Measurements from ENCODE around the gene ZBTB46.

The ZBTB46 gene

DNA sequence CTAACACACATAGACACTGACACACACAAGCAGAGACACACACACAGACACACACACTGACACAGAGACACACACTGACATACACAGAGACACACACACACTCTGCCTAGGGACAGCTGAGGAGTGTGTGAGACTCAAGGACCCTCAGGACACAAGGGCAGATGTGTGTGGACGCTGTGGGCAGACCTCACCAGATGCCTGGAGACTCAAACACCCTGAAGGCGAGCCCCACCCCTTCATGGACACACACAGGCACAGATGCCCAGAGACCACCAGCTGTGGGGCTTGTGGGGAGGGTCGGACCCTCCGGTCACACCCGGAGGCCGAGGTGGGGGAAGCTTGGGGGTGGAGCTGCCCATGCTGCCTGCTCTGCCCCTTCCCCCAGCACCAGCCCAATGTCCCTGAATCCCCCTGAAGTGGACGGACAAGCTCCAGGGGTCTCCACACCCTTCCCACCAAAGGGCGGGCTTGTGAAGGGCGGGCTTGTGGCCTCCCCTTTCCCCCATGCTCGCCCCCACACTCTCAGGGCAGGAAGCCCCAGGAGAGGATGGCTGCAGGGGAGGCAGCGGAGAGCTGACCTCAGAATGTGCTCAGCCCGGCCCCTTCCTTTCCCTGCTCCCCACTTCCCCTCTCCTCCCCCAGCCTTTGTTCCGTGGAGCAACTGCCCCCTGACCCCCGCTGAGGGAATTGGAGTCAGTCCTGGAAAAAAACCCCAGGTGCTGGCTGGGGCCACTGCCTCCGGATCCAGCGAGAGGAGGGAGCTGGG is 16.4 kb upstream of the ZBTB46 start:
- Mint-ChIP-seq H3K27ac (no peak overlapping the region), H3K4me1 (peaks cover 13% of the 10 kb centered on the region), H3K36me3 (no peaks in the 10 kb centered on the region), H3K9me3 (no peaks in the 10 kb centered on the region), H3K27me3 (peaks cover 23% of the 10 kb centered on the region), H3K4me3 (no peak overlapping the region)

DNA sequence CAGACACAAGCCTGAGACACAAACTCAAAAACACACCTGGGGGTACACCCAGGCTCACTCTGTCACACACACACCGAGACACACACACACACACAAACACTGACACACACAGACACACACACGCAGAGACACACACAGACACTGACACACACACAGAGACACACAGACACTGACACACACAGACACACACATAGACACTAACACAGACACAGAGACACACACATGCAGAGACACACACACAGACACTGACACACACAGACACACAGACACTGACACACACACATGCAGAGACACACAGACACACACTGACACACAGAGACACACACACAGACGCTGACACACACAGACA is 15.8 kb upstream of the ZBTB46 start:
- no peak overlapping the region for H3K27ac Mint-ChIP-seq
- H3K4me3 Mint-ChIP-seq, result no peak overlapping the region
- H3K36me3 Mint-ChIP-seq, result no peaks in the 10 kb centered on the region
- peaks cover 24% of the 10 kb centered on the region for H3K27me3 Mint-ChIP-seq
- H3K4me1 Mint-ChIP-seq, result peaks cover 13% of the 10 kb centered on the region
- H3K9me3 Mint-ChIP-seq, result no peaks in the 10 kb centered on the region

DNA sequence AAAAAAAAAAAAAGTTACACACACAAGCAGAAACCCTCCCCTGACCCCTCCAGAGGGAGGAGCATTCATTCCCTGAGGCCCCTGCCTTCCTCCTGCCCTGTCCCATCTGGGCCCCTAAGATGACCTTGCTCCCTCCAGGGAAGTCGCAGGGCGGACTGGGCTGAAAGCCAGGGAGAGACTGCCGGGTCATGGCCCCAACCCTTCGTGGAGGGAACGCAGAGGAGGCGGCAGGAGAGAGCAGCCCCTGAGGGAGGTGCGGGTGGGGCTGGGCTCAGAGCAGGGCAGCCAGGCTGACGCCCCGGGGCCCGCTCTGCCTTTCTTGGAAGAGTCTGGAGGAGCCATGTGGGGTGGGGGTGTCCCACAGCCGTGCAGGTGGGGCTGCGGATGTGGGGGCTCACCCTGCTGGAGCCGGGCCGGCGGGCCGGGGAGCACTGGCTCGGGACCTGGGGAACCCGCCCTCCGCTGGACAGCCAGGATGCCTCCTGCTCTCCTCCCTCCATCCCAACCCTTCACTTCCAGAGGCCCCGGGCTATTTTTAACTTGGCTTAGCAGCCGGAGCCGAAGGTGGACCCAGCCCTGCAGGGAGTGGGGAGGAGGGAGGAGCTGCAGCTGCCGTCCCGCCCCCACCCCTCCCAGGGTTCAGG is 15.2 kb upstream of the ZBTB46 start:
- no peaks in the 10 kb centered on the region for H3K36me3 Mint-ChIP-seq
- no peak overlapping the region for H3K4me3 Mint-ChIP-seq
- peak overlapping the region; percentile 62 for H3K27ac Mint-ChIP-seq
- H3K9me3 Mint-ChIP-seq, result no peaks in the 10 kb centered on the region
- peaks cover 13% of the 10 kb centered on the region for H3K4me1 Mint-ChIP-seq
- peaks cover 24% of the 10 kb centered on the region for H3K27me3 Mint-ChIP-seq

DNA sequence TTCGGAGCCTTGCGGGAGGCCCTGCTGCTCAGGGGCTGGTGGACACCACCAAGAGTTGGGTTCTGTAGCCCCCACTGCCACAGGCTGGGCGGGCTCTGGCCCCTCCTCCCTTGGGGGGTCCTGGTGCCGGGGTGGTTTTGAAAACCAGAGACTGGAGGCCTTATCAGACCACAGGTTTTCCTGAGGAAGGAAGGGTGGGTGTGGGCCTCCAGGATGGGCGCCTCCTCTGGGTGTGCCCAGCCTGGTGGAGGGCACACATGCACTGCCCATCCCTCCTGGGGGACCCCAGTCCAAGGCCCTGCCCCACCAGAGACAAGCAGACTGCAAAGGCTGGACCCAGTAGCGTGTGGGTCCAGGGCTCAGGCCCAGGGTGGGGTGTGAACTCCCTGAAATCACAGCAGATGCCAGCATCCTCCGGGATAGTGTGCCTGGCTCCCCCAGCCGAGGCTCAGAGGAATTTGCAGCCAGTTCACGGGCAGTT is 13.5 kb upstream of the ZBTB46 start:
- Mint-ChIP-seq H3K36me3 (no peaks in the 10 kb centered on the region), H3K27ac (no peak overlapping the region), H3K27me3 (peaks cover 16% of the 10 kb centered on the region), H3K9me3 (no peaks in the 10 kb centered on the region), H3K4me1 (peaks cover 5% of the 10 kb centered on the region), H3K4me3 (no peak overlapping the region)

DNA sequence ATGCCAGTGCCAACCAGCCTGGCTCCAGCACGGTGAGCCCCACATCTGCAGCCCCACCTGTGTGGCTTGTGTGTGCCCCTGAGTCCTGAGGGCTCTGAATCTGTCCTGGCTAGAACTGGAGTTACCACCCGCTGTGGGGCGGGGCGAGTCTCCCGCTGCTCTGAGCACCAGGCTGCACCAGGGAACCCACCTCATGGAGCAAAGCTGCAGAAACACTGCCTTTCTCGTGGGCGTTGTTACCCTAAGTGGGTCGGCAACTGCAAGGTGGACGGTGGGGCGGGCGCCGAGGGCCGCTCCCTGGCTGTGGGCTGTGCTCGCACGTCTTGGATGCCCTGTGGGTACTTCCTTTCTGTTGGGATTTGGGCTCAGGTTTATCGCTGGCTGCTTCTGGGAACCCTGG is 12.7 kb upstream of the ZBTB46 start:
- Mint-ChIP-seq H3K4me1 (peaks cover 5% of the 10 kb centered on the region), H3K36me3 (no peaks in the 10 kb centered on the region), H3K27me3 (peaks cover 16% of the 10 kb centered on the region), H3K4me3 (no peak overlapping the region), H3K9me3 (no peaks in the 10 kb centered on the region), H3K27ac (no peak overlapping the region)

DNA sequence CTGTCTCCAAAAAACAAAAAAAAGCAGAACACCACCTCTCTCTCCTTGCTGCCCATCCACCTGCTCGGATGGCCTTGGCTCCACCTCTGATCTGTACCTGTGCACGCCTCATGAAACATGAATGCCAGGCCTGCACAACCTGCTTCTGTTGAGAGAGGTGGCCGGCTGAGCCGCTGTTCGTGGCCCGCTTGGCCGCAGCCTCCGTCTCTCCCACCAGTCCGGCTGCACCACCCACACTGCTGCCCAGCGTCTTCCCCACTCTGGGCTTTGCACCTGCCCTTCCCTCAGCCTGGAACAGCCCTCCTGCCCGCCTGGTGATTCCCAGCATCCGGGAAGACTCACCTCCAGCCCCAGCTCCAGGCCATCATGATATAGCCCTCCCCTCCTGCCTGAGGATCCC is 12.2 kb upstream of the ZBTB46 start:
- no peak overlapping the region for H3K4me3 Mint-ChIP-seq
- H3K27me3 Mint-ChIP-seq, result peaks cover 16% of the 10 kb centered on the region
- peaks cover 5% of the 10 kb centered on the region for H3K4me1 Mint-ChIP-seq
- no peak overlapping the region for H3K27ac Mint-ChIP-seq
- H3K36me3 Mint-ChIP-seq, result no peaks in the 10 kb centered on the region
- no peaks in the 10 kb centered on the region for H3K9me3 Mint-ChIP-seq

DNA sequence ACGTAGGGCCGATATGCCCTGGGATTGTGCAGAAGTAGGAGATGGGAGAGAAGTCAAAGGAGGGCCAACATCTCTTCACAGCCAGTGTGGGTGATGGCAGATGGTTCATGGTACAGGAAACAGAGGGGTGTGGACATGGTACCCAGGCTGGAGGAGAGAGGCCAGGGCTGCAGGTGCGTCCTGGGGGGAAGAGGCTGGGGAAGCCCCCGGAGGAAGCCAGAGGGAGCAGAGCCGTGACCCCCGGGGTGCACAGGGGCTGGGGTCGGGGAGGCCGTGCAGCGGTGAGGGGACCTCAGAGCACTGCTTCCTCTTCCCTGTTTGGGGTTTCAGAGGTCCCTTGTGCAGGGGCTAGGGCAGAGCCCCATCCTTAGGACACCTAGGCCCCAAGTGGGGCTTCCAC is 11.2 kb upstream of the ZBTB46 start:
- H3K27ac Mint-ChIP-seq, result peak overlapping the region; percentile 8
- H3K36me3 Mint-ChIP-seq, result no peaks in the 10 kb centered on the region
- peaks cover 16% of the 10 kb centered on the region for H3K27me3 Mint-ChIP-seq
- no peaks in the 10 kb centered on the region for H3K9me3 Mint-ChIP-seq
- peaks cover 5% of the 10 kb centered on the region for H3K4me1 Mint-ChIP-seq
- H3K4me3 Mint-ChIP-seq, result no peak overlapping the region

DNA sequence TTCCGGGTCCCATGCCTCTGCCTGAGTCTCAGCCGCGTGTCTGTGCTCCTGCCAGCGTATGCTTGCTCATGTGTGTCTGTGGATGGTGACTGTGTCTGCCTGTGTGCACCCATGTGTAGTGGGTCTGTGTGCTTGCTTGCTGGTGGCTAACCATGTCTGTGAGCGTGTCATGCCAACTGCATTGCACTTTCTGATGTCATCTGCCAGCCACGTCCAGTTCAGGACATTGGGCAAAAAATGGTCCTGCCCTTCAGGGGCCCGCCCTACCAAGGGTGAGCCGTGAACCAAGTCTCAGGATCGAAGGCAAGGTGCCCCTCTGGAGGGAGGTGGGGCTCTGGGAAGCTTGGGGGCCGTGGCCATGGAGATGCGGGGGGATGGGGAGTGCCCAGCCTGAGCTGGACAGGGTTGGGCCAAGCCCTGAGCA is 9.4 kb upstream of the ZBTB46 start:
- Mint-ChIP-seq H3K27ac (no peak overlapping the region), H3K4me1 (peaks cover 5% of the 10 kb centered on the region)

DNA sequence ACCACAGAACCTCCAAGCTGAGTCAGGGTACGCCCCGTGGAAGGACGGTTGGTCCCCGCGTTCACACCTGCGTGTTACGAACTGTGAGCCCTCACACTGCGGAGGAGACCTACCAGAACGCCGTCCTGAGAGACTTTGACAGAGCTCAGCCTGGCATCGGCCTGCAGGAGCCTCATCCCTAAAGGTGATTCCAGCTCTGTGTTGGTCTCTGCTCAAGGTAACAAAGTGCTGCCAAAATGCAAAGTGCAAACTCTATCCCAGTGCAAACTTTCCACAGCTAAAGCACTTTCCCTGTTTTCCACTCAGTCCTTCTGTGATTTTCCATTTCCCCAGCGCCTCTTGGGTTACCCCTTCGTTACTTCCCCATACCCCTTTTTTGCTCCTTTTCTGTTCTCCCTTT is 8.6 kb upstream of the ZBTB46 start:
- no peak overlapping the region for H3K4me3 Mint-ChIP-seq
- no peaks in the 10 kb centered on the region for H3K36me3 Mint-ChIP-seq
- H3K27ac Mint-ChIP-seq, result no peak overlapping the region
- no peaks in the 10 kb centered on the region for H3K9me3 Mint-ChIP-seq
- H3K27me3 Mint-ChIP-seq, result peaks cover 11% of the 10 kb centered on the region
- peaks cover 5% of the 10 kb centered on the region for H3K4me1 Mint-ChIP-seq

More for the DNA sequence above, 9.4 kb upstream of the ZBTB46 start:
- Mint-ChIP-seq H3K27me3 (peaks cover 15% of the 10 kb centered on the region), H3K4me3 (no peak overlapping the region), H3K36me3 (no peaks in the 10 kb centered on the region), H3K9me3 (no peaks in the 10 kb centered on the region)

DNA sequence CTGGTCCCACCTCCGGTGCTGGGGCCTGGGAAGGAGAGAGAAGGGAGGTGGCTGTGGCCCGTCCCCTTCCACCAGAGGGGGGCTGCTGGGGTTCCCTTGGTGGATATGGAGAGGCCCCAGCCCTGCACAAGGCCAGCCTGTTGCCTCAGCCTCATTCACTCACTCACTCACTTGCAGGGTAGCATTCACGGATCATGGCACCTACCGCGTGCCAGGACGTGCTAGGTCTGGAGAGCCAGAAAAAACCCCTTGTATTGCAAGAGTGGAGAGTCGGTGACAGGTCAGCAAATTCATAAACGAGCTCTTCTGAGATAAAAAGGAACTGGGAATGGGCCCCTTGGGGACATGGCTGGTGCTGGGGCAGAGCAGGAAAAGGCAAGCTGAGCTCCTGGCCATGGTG is 6.4 kb upstream of the ZBTB46 start:
- Mint-ChIP-seq H3K4me1 (no peaks in the 10 kb centered on the region), H3K36me3 (no peaks in the 10 kb centered on the region), H3K27ac (no peak overlapping the region), H3K4me3 (no peak overlapping the region), H3K27me3 (peaks cover 5% of the 10 kb centered on the region), H3K9me3 (no peaks in the 10 kb centered on the region)

DNA sequence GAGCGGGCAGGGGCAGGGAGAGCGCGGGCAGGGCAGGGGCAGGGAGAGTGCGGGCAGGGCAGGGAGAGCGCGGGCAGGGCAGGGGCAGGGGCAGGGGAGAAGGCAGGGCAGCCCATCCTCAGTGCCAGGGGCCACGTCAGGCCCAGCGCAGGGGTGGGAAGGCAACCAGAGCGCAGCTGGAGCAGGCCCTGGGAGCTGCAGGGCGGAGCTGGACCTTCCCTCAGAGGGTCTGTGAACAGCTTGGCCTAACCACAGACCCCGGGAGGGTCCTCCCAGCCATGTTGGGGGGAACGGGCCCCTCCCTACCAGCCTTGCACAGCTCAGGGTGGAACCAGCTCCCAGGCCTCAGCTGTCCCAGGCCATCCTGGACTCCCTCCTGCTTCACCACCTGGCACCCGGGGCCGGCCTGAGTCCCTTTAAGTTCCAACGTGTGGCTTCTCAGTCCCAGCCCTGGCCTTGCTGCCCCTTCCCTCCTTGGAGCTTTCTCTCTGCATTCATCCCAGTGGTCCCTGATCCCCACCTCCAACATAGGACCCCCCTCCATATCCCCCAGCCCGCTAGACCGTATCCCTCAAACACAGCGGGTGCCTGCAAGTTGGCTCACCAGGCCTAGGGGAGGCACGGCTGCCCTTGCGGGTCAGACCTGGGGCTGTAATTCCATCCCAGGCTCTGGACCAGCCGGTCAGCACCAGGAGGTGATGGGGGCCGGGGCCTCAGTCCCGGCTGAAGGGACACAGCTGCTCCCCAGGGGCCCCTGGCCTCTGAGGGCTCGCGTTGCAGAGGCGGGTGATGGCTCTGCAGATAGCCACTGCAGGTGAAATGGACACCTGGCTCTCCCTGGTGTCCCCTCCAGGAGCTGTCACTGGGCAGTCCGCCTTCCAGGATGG is 5.6 kb upstream of the ZBTB46 start:
- Mint-ChIP-seq H3K4me3 (no peak overlapping the region), H3K27me3 (peaks cover 2% of the 10 kb centered on the region), H3K4me1 (no peaks in the 10 kb centered on the region), H3K27ac (no peak overlapping the region), H3K36me3 (no peaks in the 10 kb centered on the region), H3K9me3 (no peaks in the 10 kb centered on the region)

DNA sequence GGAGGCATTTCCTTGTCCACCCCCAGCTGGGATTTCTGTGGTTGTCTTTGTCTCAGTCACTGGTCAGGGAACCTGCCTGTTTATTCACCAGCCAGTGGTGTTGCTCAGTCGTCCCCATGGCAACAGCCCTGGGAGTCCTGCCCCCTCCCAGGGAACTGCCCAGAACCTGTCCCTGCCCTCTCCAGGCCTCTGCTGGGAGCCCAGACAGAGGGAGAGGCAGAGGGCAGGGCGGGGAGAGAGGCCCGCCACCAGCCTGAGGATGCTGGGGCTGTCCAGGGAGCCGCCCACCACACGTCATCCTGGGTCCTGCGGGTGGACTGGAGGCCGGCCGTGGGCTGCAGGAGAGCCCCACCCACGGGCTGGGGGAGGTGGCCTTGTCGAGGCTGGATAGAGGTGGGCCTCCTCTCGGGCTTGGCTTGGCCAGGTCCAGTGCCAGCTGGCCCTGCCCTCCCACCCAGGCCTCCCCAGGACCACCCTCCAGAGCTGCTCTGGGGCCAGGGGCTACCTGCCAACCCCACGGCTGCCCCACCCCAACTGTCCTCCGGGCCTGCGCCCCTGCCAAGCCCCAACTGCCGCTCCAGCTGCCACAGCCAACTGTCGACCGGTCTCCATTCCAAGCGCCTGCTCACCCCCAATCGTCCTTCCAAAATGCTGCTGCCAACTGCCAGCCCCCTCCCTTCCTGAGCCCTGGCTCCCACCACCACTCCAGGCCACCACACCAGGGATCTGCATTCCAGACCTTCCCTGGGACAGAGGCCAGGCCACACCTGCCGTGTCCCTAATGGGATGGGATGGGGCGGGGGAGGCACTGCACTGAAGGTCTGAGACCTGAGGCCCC is 4.2 kb upstream of the ZBTB46 start:
- H3K9me3 Mint-ChIP-seq, result no peaks in the 10 kb centered on the region
- peaks cover 2% of the 10 kb centered on the region for H3K27me3 Mint-ChIP-seq
- H3K27ac Mint-ChIP-seq, result no peak overlapping the region
- no peaks in the 10 kb centered on the region for H3K4me1 Mint-ChIP-seq
- H3K4me3 Mint-ChIP-seq, result no peak overlapping the region
- no peaks in the 10 kb centered on the region for H3K36me3 Mint-ChIP-seq

DNA sequence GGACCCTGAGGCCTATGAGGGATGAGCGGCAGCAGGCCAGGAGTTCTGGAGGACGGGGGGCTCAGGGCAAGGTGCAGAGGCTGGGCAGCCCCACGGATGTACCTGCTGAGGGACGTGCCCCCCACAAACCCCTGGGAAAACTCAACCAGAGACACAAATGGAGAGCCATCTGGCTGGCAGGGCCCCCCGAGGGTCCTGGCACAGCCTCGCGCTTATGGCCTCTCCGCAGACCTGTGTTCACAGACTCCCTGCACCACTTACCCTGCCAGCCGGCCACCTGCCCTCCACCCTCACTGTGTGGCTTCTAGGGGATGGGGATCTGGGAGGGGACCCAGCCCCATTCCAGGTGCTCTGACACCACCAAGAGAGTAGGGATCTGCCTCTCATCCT is 3.4 kb upstream of the ZBTB46 start:
- Mint-ChIP-seq H3K4me3 (no peak overlapping the region), H3K9me3 (no peaks in the 10 kb centered on the region), H3K27me3 (peaks cover 8% of the 10 kb centered on the region), H3K4me1 (peaks cover 7% of the 10 kb centered on the region), H3K36me3 (peaks cover 1% of the 10 kb centered on the region), H3K27ac (no peak overlapping the region)

DNA sequence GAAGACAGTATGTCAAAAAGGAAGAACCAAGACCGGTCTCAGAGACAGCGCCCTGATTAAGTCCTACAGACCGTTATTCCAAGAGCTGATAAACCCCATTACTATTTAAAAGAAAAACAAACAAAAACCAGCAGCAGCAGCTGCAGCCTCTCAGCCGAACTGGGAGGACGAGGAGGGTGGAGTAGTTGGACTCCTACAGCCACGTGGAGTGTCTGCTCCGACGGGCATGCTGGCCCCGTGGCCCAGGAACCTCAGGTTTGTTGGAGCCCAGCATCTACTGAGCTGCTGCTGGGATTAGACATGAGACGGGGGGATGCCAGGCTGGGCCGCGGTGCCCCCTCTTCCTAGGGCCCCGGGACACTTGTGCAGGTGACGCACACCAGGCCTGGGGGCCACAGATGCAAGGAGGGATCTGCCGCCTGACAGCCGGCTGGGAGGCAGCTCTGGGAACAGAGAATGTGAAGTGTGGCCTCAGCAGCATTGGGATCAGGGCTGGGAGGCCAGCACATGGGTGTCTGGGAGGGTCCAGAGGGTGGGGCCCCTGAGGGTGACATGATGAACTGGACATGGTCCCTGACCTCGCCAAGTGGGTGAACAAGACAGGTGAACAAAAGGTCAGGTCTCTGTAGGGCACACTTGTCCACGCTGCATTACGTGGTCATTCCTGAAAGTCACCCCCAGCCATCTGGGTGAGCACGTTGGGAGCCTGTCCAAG is 2.9 kb upstream of the ZBTB46 start:
- H3K9me3 Mint-ChIP-seq, result no peaks in the 10 kb centered on the region
- no peak overlapping the region for H3K27ac Mint-ChIP-seq
- H3K27me3 Mint-ChIP-seq, result peaks cover 13% of the 10 kb centered on the region
- peaks cover 1% of the 10 kb centered on the region for H3K36me3 Mint-ChIP-seq
- no peak overlapping the region for H3K4me3 Mint-ChIP-seq
- peaks cover 10% of the 10 kb centered on the region for H3K4me1 Mint-ChIP-seq

Measured in activated naive CD4-positive, alpha-beta T cell treated with anti-CD3 and anti-CD28 coated beads, Interleukin-2, amount 50 U/mL, for 24 hours (primary cell).